Measurements from ENCODE around the gene KATNA1. TPM values are rescaled to one million over a fixed set of nuclear protein-coding genes. Genes with fewer than 3 reads are reported as not detected.
"Not testable (repeated sequence)": the region's sequence is repeated elsewhere in the genome, so short reads cannot be mapped to it uniquely, and the experiment has no call there.

KATNA1 gene
- total RNA-seq (2014; rRNA removed; shearing (Covaris generic)) = 7.6 and 10.0 TPM in 2 replicates

DNA sequence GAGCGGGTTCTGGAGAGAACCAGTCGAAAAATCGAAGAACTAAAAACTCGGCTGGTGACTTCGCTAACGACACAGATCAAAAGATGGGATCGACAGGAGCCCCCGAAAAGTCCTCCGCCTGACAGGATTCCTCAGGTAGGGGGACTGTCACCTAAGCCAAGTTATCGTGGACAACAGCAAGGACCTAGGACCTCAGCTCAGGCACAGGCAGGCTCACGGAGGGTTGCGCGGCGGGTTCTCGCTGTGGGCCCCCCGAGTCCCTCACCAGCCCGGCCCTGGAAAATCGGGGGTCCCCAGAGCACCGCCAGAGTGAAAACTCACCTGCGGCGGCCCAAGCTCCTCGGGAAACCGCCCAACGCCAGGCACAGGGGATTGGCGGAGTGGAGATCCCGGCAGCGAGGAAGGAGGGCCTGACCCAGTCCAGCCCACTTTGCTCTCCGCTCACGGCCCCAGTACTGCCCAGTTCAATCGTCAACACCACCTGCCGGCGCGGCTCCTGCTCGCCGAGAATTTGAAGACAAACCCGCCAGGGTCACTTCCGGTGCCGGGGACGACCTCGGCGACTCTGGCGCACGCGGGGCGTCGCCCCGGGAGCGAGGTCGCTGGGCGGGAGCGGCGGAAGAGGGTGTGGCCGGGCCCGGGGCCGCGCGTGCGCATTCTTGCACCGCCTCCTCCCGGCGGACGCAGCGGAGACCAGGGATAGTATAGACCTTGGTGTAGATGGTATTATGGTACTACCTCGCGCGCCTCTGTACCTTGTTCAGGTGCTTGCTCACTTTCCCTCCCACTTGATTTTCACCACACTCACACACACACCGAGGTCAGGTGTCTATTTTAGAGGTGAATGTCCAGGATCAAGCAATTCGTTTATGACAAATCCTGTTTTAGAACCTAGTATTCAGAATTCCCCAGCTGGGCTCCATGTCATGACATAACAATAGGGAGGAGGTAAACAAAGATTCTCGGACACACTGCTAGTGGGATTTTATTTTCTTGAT is at the start of gene KATNA1:
TSS of gene KATNA1 (minus strand) at position 567 of the 998 bp plus-strand sequence. CDS start 10,167 bp downstream, outside the sequence.
- peak; percentile 93 for DNase-seq (ENCODE audit: low spot score)

DNA sequence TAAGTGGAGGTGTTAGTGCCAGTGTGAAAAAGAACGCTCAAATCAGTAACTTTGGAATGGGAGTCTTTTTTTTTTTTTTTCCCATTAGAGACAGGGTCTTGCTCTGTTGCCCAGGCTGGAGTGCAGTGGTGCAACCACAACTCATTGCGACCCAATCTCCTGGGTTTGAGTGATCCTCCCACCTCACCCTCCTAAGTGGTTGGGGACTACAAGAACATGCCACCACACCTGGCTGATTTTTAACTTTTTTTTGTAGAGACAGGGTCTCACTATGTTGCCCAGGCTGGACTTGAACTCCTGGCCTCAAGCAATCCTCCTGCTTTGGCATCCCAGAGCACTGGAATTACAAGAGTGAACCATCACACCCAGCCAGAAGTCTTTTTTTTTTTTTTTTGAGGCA is 49.7 kb upstream of the KATNA1 start:
- DNase-seq (ENCODE audit: low spot score) = no peak

DNA sequence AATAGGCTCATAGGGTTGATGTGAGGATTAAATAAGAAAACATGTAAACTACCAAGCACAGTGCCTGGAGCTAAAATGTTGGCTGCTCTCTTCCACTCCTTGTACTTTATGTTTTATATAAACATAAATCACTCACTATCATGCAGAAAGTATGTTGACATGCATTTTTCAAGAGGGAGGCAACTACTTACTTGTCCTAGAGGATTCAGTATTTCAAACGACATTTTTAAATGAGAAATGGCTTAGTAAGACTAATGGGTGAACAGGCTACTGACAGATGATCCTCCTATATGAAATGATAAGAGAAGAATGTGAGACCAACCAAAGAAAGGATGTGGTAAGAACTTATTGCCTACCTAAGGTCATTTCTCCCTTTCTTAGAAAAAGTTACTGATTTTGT is 48.4 kb upstream of the KATNA1 start:
- DNase-seq (ENCODE audit: low spot score) = no peak

DNA sequence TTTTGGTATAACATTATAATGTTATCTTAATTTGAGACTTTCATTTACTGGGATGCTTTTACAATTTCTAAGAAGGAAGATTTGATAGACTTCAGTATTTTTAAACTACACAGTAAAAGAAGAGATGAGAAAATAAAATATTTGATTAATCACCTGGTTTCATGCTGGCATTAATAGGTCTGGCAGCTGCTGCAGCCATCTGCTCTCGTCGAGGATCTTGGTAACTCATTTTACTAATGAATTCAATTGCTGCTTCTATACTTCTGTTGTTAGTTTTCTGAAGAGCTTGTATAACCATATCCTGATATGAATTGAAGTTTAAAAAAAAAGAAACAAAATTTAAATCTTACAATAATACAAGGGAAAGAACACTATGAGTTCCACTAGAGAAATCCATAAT is 46.4 kb upstream of the KATNA1 start:
- no peak for DNase-seq (ENCODE audit: low spot score)

DNA sequence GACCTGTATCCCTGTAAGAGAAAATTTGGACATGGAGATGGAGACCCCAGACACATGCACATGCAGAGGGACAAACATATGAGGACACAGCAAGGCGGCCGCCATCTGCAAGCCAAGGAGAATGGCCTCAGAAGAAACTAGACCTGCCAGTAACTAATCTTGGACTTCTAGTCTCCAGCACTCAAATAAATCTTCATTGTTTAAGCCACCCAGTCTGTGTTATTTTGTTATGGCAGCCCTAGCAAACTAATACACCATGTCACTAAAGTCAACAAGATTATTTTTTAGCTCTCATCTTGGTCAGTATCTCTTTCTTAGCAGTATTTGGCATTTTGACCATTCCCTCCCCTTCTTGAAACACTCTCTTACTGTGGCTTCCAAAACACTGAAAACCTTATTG is 42.7 kb upstream of the KATNA1 start:
- no peak for DNase-seq (ENCODE audit: low spot score)

DNA sequence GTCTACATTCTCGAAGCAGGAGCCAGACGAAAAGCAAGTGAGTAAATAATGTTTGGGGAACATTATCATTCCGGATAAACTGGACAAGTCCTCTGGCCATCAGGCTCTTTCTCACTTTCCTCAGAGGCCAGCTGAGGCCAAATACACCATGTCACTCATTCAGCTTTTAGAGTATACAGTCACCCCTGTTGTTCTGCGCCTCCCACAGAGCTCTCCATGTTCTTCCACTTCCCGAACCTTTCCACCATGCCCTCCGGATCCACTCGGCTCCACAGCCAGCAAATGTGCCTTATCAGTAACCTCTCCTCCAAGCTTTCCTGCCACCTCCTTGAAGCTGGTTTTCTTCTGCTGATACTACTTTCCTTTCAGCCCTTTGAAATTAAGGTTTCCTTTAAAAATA is 37.7 kb upstream of the KATNA1 start:
- no peak for DNase-seq (ENCODE audit: low spot score)

DNA sequence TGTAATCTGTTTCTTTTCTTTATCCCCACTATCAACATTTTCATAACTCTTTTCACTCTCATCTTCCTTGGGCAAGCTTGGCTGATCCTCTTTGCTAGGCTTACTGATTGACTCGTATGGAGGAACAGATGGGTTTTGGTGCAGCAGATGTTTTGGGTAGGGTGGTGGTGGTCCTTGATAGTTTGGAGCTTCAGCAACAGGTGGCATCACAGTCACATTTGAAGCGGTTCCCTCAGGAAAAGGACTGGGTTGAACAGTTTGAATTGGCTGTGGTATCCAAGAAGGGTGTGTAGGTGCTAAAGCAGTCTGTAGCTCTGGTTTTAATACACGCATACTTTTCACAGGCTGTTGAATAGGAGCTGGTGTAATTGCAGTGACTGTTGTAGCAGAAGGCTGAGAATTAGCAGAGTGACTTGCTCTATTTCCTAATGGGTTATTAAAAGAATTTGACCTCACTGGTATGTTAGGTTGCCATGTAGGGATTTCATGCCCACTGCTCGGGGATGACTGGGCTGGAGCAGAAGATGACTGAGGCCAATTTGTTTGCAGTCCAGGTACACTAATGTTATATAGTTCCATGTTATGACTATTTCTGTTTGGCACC is 34.8 kb upstream of the KATNA1 start:
- DNase-seq (ENCODE audit: low spot score) = no peak

DNA sequence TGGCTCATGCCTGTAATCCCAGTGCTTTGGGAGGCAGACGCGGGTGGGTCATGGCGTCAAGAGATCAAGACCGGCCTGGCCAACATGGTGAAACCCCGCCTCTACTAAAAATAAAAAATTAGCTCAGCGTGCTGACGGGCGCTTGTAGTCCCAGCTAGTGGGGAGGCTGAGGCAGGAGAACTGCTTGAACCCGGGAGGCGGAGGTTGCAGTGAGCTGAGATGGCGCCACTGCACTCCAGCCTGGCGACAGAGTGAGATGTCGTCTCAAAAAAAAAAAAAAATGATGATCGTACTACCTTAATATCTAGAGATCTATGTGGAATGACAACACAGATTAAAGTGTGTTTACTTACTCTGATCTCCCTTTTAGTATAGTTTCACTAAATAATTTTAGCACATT is 33.3 kb upstream of the KATNA1 start:
- not testable (repeated sequence) for DNase-seq (ENCODE audit: low spot score)

DNA sequence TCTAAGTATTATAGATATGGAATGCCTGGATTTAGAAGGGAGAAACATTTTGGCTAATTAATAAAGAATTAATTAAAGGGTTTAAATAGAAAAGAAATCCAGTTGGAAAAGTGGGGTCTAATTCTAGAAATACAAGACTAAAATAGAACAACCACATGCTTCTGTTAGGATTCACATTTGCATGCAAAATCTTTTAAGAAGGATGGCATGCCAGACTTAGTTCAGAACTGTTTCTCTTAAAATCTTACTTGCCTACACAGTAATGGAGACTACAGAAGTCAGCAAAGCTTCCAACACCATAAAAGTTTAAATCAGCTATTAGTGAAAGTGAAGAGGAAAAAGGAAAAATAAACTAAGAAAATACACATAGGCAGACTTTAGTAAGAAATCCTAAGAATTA is 32.7 kb upstream of the KATNA1 start:
- no peak for DNase-seq (ENCODE audit: low spot score)

DNA sequence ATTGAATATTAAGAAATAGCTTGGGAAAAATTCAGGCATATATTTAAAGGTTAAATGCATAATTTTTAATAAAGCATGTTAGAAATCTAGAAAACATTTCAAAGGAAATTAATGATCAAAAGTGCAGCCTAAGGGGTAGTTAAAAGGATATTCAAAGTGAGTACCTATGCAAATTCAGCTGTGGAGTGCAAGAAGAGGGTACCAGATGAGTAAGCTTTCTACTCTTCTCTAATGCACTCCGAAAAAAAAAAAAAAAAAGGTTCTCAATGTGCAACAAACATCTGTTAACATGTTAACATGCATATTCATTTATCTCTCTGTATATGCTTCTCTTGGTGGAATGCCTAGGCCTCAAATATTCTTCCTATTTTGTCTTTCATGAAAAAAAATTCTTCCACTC is 32.0 kb upstream of the KATNA1 start:
- DNase-seq (ENCODE audit: low spot score) = no peak

DNA sequence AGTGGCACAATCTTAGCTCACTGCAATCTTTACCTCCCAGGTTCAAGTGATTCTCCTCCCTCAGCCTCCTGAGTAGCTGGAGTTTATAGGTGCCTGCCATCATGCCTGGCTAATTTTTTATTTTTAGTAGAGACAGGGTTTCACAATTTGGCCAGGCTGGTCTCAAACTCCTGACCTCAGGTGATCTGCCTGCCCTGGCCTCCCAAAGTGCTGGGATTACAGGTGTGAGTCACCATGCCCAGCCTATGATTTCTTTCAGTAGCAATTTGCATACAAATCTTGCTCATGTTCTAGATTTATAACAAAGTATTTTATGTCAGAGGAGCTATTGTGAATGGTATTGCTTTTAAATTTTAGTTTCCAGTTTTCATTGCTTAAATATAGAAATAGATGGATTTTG is 23.8 kb upstream of the KATNA1 start:
- not testable (repeated sequence) for DNase-seq (ENCODE audit: low spot score)

DNA sequence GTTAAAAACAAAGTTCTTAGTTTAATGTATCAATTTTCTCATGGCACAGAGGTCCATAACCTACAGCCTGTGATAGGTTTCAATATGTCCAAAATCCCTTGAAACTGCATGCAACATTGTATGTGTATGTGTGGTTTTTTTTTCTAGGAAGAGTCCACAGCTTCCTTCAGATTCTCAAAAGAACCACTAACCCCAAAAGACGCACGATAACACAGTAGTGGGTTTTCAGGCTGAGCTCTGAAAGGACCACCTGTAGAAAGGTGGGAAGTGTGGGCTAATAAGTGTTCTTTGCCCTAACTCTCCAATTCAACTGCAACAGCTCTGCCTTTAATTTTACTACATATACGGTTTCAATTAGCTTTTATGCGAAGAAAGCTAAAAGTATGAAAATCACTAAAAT is 11.5 kb upstream of the KATNA1 start:
- DNase-seq (ENCODE audit: low spot score) = no peak

DNA sequence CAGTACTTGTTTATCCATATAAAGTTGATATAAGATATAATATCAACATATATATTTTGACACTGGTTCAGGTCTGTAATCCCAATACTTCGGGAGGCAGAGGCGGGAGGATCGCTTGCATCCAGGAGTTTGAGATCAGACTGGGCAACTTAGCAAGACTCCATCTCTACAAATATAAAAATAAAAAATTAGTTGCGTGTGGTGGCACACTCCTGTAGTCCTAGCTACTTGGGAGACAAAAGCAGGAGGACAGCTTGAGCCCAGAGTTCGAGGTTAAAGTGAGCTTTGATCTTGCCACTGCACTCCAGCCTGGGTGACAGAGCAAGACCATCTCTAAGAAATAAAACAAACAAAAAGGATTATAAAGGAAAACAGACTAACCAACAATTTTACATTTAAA is 8.9 kb upstream of the KATNA1 start:
- no peak for DNase-seq (ENCODE audit: low spot score)

DNA sequence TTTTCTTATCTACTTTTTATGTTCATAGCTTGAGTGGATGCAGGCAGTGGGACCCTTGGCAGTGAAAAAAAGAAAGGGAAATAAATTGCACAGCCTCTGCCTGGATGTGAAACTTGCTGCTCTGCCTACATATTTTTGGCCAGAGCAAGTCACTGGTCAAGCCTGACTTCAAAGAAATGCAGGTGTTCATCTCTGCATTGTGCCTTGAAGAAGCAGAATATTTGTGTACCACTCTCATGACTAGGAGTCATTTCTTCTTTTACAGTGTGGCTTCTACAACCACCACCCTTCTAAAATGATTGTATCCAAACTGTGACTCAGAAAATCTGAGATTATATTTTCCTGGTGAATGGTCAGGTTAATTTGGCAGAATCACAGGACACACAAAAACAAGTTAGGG is 2.5 kb upstream of the KATNA1 start:
- DNase-seq (ENCODE audit: low spot score) = no peak

DNA sequence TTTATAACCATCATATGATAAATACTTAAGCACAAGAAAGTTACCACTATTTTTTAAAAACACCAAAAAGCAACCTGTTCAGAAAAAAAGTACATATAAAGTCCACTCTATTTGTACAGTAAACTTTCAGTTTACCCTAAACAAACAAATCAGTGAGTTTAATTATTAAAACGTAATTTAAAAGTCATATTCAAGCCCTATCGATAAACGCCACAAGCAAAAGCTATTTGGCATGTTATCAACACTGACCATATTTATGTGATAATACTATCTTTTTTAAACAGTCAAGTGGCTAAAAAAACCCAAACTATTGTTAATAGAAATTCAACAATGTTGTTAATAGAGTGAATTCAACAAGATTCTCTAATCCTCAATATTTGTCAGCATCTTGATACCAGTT is 1.9 kb downstream of the KATNA1 start:
- DNase-seq (ENCODE audit: low spot score) = no peak

DNA sequence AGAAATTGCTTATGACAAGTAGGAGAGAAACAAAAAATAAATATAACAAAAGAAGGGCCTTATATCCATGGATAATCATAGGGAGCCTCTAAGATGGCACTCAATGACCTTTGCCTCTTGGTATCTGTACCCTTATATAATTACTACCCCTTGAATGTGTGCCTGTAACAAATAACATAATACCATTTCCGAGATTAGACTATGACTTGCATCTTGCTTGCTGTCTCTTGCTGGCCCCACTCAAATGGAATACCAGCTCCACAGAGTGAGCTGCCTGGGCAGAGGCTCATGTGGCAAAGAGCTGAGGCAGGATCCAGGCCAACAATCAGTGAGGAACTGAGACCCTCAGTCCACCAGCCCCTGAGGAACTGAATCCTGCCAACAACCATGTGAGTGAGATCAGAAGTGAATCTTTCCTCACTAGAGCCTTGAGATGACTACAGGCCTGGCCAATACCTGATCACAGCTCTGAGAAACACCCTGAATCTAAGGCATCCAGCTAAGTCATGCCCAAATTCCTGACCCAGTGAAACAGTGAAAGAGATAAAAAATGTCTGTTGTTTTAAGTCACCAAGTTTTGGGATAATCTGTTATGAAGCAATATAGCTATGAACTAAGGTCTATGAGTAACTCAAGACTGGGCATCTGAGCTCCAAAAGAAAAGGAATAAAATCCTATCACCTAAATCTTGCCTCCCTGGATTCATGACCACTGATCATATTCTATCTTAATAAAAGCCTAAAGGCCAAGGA is 5.5 kb downstream of the KATNA1 start:
- no peak for DNase-seq (ENCODE audit: low spot score)

DNA sequence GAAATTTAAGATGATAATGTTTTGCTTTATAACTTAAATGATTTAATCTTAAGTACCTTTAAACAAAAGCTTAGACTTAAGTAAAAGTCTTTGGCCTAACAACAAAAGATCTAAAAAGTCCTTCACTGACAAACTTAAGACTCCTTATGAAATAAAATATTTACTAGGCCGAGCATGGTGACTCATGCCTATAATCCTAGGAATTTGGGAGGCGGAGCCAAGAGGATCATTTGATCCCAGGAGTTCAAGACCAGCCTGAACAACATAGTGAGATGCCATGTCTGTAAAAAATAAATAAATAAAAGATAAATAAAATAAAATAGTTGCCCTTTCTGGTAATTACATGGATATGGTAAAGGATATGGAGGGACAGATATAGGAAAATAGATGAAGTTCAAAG is 12.4 kb downstream of the KATNA1 start:
- peak; percentile 45 for DNase-seq (ENCODE audit: low spot score)

DNA sequence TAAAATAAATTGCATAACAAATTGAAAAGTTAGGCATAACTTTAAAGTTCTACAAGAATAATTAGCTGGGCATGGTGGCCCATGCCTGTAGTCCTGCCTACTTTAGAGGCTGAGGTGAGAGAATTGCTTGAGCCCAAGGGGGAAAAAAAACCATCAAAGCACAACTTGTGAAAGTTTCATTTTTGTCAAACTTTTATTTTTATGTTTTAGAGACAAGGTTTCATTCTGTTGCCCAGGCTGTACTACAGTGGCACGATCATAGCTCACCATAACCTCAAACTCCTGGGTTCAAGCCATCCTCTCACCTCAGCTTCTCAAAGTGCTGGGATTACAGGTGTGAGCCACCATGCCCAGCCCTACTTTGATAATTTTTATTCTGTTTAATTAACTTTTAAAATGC is 14.2 kb downstream of the KATNA1 start:
- no peak for DNase-seq (ENCODE audit: low spot score)

DNA sequence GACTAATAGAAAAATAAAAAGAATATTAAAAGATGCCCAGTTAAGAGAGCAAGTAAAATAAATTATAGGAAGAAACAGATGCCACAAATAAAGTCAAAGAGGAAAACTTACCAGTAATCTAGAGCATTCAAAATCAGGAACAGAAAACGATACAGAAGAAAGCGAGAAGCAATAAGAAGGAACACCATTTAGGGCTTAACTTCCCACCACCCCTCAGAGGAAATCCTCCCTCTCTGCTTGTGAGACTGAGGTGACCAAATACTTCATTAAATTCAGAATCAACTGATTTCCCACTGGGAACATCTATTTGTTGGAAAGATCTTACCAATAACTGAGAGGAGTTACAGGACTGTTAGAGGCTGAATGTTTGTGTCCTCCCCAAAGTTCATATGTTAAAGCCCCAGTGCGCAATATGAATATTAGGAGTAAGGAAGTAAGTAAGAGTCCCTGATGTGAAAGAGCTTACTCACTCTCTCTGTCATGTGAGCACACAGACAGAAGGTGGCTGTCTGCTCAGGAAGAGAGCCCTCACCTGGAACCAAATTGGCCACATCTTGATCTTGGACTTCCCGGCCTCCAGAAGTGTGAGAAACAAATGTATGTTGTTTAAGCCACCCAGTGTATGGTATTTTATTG is 19.5 kb downstream of the KATNA1 start:
- peak; percentile 11 for DNase-seq (ENCODE audit: low spot score)

DNA sequence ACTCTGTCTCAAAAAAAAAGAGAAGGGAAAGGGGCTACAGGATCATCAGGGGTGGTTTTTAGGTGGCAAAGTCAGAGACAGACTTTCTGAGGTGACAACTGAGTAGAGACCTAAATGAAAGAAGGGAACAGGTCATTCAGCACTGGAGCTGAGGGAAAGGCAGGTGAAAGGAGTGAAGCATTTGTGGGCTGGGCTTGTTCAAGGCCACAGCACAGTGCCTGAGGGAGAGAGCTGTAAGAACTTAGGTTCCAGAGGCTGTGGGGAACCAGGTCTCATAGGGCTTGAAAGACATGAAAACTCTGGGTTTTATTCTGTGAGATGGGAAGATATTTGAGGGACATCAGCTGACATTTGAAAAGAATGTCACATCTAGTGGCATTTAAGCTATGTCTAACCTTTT is 20.8 kb downstream of the KATNA1 start:
- DNase-seq (ENCODE audit: low spot score) = no peak

DNA sequence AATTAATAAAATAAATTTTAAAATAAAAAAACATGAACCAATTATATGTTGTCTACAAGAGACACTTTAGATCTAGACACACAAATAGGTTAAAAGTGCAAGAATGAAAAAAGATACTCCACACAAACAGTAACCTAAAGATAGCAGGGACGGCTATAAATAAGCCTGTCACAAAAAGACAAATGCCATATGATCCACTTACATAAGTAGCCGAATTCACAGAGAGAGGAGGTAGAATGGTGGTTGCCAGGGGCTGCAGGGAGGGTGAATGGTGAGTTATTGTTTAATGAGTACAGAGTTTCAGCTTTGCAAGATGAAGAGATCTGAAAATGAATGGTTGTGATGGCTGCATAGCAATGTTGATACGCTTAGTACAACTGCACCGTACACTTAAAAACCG is 32.7 kb downstream of the KATNA1 start:
- DNase-seq (ENCODE audit: low spot score) = no peak

DNA sequence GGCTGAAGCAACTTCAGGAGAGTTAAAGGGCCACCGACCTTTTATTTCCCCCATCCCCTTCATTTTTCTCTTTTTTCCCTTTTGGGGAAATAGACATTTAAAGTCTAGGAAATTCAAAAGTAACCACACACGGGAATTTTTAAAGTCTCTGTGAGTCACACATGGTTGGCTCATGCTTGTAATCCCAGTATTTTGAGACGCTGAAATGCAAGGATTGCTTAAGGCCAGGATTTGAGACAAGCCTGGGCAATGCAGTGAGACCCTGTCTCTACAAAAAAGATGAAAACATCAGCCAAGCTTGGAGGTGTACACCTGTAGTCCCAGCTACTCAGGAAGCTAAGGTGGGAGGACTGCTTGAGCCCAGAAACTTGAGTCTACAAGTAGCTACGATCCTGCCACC is 34.2 kb downstream of the KATNA1 start:
- no peak for DNase-seq (ENCODE audit: low spot score)

All from HT-29 (cell line).